DOHH2 (cell line): ENCODE data around the gene NHSL2.
"Not testable (repeated sequence)": the region's sequence is repeated elsewhere in the genome, so short reads cannot be mapped to it uniquely, and the experiment has no call there.

ENCODE experiments used
- H3F3A ChIP-seq: fragments of 200-600 bp; sonication (generic), shearing (Covaris generic); 2 replicates; pipeline ENCODE4 v1.6.0; 2016; ENCODE audit warnings: antibody characterized with exemption, mild to moderate bottlenecking; ENCODE audit not compliant: control insufficient read depth, insufficient read depth
- H3K27ac ChIP-seq: fragments of 200-600 bp; sonication (generic); 2 replicates; pipeline ENCODE4 v1.5.1; 2014; ENCODE audit warnings: low read depth, mild to moderate bottlenecking, low read length, moderate library complexity
- H3K27me3 ChIP-seq: fragments of 200-600 bp; sonication (generic); 2 replicates; pipeline ENCODE4 v1.6.1; 2014; ENCODE audit warnings: mild to moderate bottlenecking, low read length, mixed read lengths; ENCODE audit not compliant: control insufficient read depth
- H3K36me3 ChIP-seq: fragments of 200-600 bp; sonication (generic); 2 replicates; pipeline ENCODE4 v1.6.1; 2014; ENCODE audit warnings: mild to moderate bottlenecking, low read length, moderate library complexity, mixed read lengths; ENCODE audit not compliant: control insufficient read depth
- H3K4me1 ChIP-seq: fragments of 200-600 bp; sonication (generic); 2 replicates; pipeline ENCODE4 v1.6.1; 2014; ENCODE audit warnings: mild to moderate bottlenecking, low read length, mixed read lengths; ENCODE audit not compliant: control insufficient read depth
- H3K4me2 ChIP-seq: fragments of 200-600 bp; sonication (generic); 2 replicates; pipeline ENCODE4 v1.6.0; 2014; ENCODE audit warnings: mild to moderate bottlenecking, low read length, moderate library complexity
- H3K4me3 ChIP-seq: fragments of 200-600 bp; sonication (generic); 2 replicates; pipeline ENCODE4 v1.5.1; 2014; ENCODE audit warnings: mild to moderate bottlenecking, low read length, mixed read lengths
- H3K79me2 ChIP-seq: fragments of 200-600 bp; sonication (generic); 2 replicates; pipeline ENCODE4 v1.6.1; 2014; ENCODE audit warnings: mild to moderate bottlenecking, low read length, mixed read lengths; ENCODE audit not compliant: control insufficient read depth
- H3K9me2 ChIP-seq: fragments of 200-600 bp; sonication (generic); replicated peaks from 2 replicates; pipeline ENCODE4 v1.6.1; 2014; ENCODE audit warnings: mild to moderate bottlenecking, low read length, mixed read lengths; ENCODE audit not compliant: control insufficient read depth
- H3K9me3 ChIP-seq: fragments of 200-600 bp; sonication (generic); 2 replicates; pipeline ENCODE4 v1.6.1; 2014; ENCODE audit warnings: antibody characterized with exemption, low read length, mixed read lengths; ENCODE audit not compliant: control insufficient read depth, insufficient read depth
- H4K20me1 ChIP-seq: fragments of 200-600 bp; sonication (generic); 2 replicates; pipeline ENCODE4 v1.6.0; 2014; ENCODE audit warnings: low read depth, mild to moderate bottlenecking, antibody characterized with exemption, low read length, moderate library complexity; ENCODE audit not compliant: control insufficient read depth, insufficient read depth
- CTCF ChIP-seq: fragments of 200-600 bp; sonication (generic); IDR thresholded peaks from one replicate; pipeline ENCODE4 v1.5.1; 2014; ENCODE audit warnings: antibody characterized with exemption, mild to moderate bottlenecking, low read depth, low read length; ENCODE audit not compliant: poor library complexity, severe bottlenecking
- EZH2phosphoT487 ChIP-seq: fragments of 200-600 bp; sonication (generic); IDR thresholded peaks from 2 replicates; pipeline ENCODE4 v1.6.1; 2017; ENCODE audit warnings: borderline replicate concordance, mild to moderate bottlenecking, antibody characterized with exemption, low read length, moderate library complexity, mixed read lengths

NHSL2 gene

GRCh38 chrX:71958281-71958675 lies 47.6 kb downstream of the NHSL2 start:
- Histone ChIP-seq H3F3A (no peaks in the 10 kb centered on the region), H3K9me2 (no peaks in the 10 kb centered on the region), H3K79me2 (no peaks in the 10 kb centered on the region), H3K9me3 (no peaks in the 10 kb centered on the region), H3K27ac (no peak overlapping the region), H3K4me3 (no peak overlapping the region), H3K36me3 (no peaks in the 10 kb centered on the region), H4K20me1 (no peaks in the 10 kb centered on the region), H3K4me2 (no peak overlapping the region), H3K27me3 (no peaks in the 10 kb centered on the region), H3K4me1 (no peaks in the 10 kb centered on the region)
- TF ChIP-seq CTCF = no peak

GRCh38 chrX:71964184-71964583 lies 53.5 kb downstream of the NHSL2 start:
- not testable (repeated sequence) for H3K27me3 ChIP-seq, H3K4me2 ChIP-seq, H3F3A ChIP-seq, H3K9me3 ChIP-seq, H3K79me2 ChIP-seq, H4K20me1 ChIP-seq, H3K4me1 ChIP-seq, H3K36me3 ChIP-seq, H3K27ac ChIP-seq, H3K9me2 ChIP-seq, H3K4me3 ChIP-seq

- Histone ChIP-seq H3K4me3 (no peak overlapping the region), H3F3A (no peaks in the 10 kb centered on the region), H3K9me2 (no peaks in the 10 kb centered on the region), H3K79me2 (no peaks in the 10 kb centered on the region), H4K20me1 (no peaks in the 10 kb centered on the region), H3K27ac (no peak overlapping the region), H3K9me3 (no peaks in the 10 kb centered on the region), H3K27me3 (no peaks in the 10 kb centered on the region), H3K36me3 (no peaks in the 10 kb centered on the region), H3K4me2 (no peak overlapping the region), H3K4me1 (no peaks in the 10 kb centered on the region)
- TF ChIP-seq EZH2phosphoT487 (no peak), CTCF (no peak)
Observed at GRCh38 chrX:71974916-71975315, 64.3 kb downstream of the NHSL2 start.

- H3K9me3 ChIP-seq = no peaks in the 10 kb centered on the region
- no peaks in the 10 kb centered on the region for H3K9me2 ChIP-seq
- no peaks in the 10 kb centered on the region for H3K36me3 ChIP-seq
- no peaks in the 10 kb centered on the region for H4K20me1 ChIP-seq
- no peaks in the 10 kb centered on the region for H3K4me1 ChIP-seq
- H3K4me2 ChIP-seq = no peak overlapping the region
- no peaks in the 10 kb centered on the region for H3K27me3 ChIP-seq
- H3F3A ChIP-seq = no peaks in the 10 kb centered on the region
- no peak overlapping the region for H3K4me3 ChIP-seq
- no peak overlapping the region for H3K27ac ChIP-seq
- H3K79me2 ChIP-seq = no peaks in the 10 kb centered on the region
- no peak for TF ChIP-seq EZH2phosphoT487
- no peak for TF ChIP-seq CTCF
Observed at GRCh38 chrX:71976753-71977152, 66.1 kb downstream of the NHSL2 start.
